ENCODE results near the gene HOXD13. TPM values are rescaled to one million over a fixed set of nuclear protein-coding genes. Genes with fewer than 3 reads are reported as not detected.

HOXD13 gene
- total RNA-seq, 4 donors from 2014 or later = 4.9 TPM; not detected in 3

DNA sequence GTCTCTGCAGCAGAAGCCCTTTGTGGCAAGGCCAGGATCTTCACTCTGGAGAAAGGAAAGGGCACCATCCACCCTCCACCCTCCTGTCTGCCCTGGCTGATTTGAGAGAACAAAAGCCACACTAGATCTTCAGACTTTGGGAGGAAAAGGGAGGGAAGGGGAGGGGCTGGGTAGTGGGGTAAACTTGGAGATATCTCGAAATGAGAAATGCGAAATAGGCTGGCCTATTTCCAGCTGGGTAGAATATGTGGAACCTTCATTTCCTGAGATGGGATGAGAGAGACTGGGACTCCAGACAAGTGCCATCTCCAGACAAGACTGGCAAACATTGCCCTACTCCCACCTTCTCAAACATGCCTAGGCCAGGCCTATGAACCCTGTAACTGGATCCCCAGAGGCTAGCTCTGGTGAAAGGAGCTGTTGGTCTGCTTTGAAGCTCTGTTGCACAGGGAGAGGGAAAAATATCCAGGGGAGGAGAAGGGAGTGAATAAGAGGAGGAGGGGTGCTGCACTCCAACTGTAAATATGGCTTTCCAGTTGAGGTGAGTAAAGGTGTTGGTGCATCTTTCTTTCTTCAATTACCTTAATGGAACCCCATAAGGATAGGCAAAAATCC lies 8.8 kb downstream of the HOXD13 start:
- Histone ChIP-seq H3K4me3 (no peak overlapping the region), H3K36me3 (no peaks in the 10 kb centered on the region), H3K27me3 (peaks cover 25 to 43% of the 10 kb centered on the region in 2 donors), H3K27ac (no peak overlapping the region), H3K4me1 (peaks cover 0 to 16% of the 10 kb centered on the region in 2 donors), H3K9me3 (no peaks in the 10 kb centered on the region)
- no peak for DNase-seq
- TF ChIP-seq, protein P1, sequence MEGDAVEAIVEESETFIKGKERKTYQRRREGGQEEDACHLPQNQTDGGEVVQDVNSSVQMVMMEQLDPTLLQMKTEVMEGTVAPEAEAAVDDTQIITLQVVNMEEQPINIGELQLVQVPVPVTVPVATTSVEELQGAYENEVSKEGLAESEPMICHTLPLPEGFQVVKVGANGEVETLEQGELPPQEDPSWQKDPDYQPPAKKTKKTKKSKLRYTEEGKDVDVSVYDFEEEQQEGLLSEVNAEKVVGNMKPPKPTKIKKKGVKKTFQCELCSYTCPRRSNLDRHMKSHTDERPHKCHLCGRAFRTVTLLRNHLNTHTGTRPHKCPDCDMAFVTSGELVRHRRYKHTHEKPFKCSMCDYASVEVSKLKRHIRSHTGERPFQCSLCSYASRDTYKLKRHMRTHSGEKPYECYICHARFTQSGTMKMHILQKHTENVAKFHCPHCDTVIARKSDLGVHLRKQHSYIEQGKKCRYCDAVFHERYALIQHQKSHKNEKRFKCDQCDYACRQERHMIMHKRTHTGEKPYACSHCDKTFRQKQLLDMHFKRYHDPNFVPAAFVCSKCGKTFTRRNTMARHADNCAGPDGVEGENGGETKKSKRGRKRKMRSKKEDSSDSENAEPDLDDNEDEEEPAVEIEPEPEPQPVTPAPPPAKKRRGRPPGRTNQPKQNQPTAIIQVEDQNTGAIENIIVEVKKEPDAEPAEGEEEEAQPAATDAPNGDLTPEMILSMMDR (IDR thresholded peaks at IDR 0.05) = no peak
- no peak for TF ChIP-seq POLR2A (IDR thresholded peaks at IDR 0.05)
- intact Hi-C loops (cut with DNase I; ENCODE audit: low total_unique reads) = no loop called here

DNA sequence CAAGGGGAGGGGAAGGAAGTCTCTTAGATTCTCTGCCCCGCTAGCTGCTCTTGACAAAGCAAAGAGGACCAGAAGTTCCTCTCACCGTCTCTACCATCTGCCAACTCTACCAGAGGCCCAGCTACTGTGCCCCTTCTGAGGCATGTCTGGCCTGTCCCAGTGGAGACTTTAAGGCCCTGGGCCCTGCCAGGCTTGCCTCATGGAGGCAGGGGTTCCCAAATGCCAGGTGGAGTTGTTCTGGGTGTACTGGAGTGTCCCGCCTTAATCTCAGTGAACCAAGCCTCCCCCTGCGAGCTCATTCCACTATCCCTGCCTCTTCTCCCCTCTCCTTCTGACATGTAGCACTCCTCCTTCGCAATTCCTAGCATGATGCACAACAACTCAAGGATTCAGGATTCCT lies 9.3 kb downstream of the HOXD13 start:
- intact Hi-C loops (cut with DNase I; ENCODE audit: low total_unique reads) = no loop called here
- peaks cover 0 to 21% of the 10 kb centered on the region in 2 donors for H3K4me1 ChIP-seq
- DNase-seq = no peak

DNA sequence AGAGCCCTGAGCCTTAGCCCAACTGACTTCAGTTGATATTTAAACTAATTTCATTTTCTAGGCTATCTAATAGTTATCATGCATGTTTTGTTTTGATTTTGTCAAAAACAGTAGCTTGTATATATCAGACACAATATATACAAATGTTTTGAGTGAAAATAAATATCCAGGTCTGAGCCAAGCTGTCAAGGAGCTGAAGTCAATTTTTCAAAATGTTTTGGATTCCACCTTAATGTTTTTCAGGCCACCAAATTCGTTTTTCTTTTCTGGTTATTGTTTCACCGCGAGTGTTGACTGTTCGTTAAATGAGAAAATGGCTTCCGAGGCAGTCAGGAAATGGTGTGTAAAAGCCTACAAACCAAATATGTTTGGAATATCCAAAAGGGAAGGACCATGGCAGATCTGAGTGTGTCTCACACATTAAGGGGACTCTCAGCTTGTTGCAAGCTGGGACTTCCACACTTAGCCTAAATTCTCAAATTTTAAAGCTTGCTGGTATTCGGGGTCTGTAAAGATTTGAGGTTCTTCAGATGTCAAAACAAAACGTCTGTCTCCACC lies 9.9 kb downstream of the HOXD13 start:
- no peak overlapping the region for H3K4me3 ChIP-seq
- DNase-seq = no peak
- H3K27me3 ChIP-seq = peaks cover 18 to 33% of the 10 kb centered on the region in 2 donors
- intact Hi-C loops (cut with DNase I; ENCODE audit: low total_unique reads) = no loop called here
- TF ChIP-seq, protein P1 (IDR thresholded peaks at IDR 0.05) = no peak
- no peak for TF ChIP-seq POLR2A (IDR thresholded peaks at IDR 0.05)
- no peak overlapping the region for H3K27ac ChIP-seq
- no peaks in the 10 kb centered on the region for H3K9me3 ChIP-seq
- H3K36me3 ChIP-seq = no peaks in the 10 kb centered on the region
- peaks cover 0 to 21% of the 10 kb centered on the region in 2 donors for H3K4me1 ChIP-seq

More for the DNA sequence above, 9.3 kb downstream of the HOXD13 start:
- no peaks in the 10 kb centered on the region for H3K9me3 ChIP-seq
- no peaks in the 10 kb centered on the region for H3K36me3 ChIP-seq
- no peak overlapping the region for H3K27ac ChIP-seq
- H3K4me3 ChIP-seq = no peak overlapping the region
- no peak for TF ChIP-seq POLR2A (IDR thresholded peaks at IDR 0.05)
- TF ChIP-seq, protein P1 (IDR thresholded peaks at IDR 0.05) = no peak
- peaks cover 20 to 38% of the 10 kb centered on the region in 2 donors for H3K27me3 ChIP-seq

DNA sequence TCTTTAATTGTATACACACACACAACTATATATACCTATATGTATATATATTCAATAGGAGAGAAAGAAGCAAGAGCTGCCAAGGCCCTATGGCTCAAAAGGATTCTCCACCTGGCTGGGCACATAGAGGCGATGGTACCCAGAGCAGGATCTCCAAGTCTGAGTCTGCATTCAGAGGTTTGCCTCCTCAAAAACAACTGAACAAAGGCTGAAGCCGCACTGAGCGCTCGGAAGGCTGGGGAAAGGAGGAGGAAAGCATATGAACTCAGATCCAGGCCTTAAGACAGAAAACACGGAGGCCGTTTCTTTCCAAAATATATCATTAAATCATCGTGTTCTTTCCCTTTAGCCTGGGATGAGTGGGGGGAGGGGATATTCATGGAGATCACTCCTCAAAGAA lies 10.7 kb downstream of the HOXD13 start:
- TF ChIP-seq, protein P1 (IDR thresholded peaks at IDR 0.05) = no peak
- TF ChIP-seq POLR2A (IDR thresholded peaks at IDR 0.05) = no peak
- H3K36me3 ChIP-seq = no peaks in the 10 kb centered on the region
- H3K9me3 ChIP-seq = no peaks in the 10 kb centered on the region
- no peak for DNase-seq
- H3K27me3 ChIP-seq = peaks cover 13 to 25% of the 10 kb centered on the region in 2 donors
- H3K4me3 ChIP-seq = no peak overlapping the region
- intact Hi-C loops (cut with DNase I; ENCODE audit: low total_unique reads) = no loop called here
- H3K4me1 ChIP-seq = peaks cover 0 to 15% of the 10 kb centered on the region in 2 donors
- peak overlapping the region; percentile 98 to 99 for H3K27ac ChIP-seq

DNA sequence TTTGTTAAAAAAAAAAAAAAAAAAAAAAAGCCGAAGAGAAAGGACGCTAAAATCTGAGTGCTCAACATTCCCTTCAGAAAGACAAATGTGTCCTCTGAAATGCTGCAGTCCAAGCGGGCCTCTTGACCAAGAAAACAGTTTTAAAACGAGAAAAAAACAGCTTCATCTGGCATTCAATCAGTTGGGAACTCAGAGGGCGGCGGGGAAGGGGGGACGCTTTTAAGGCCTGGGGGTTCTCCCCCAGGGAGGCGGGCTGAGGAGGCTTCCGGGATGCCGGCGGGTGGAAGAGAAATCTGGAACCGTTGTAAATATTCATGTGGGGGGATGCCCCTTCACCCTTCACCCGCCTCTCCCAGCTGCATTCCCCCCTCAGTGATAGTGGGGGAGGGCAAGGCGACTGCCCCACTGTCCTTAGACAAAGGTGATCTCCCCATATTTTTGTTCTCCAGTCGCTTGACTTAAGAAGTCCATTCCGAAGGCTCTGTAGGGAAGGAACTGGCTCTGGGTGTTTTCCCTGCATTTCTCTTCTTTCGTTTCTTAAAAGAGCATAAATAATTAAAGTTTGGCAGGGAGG lies 11.3 kb downstream of the HOXD13 start:
- peak overlapping the region; percentile 98 to 99 for H3K27ac ChIP-seq
- H3K9me3 ChIP-seq = no peaks in the 10 kb centered on the region
- peak in 1 of 2 donors; percentile 41 for DNase-seq
- H3K4me3 ChIP-seq = peak overlapping the region; percentile 12 to 32
- peaks cover 0 to 15% of the 10 kb centered on the region in 2 donors for H3K4me1 ChIP-seq
- H3K36me3 ChIP-seq = no peaks in the 10 kb centered on the region
- TF ChIP-seq, protein P1 (IDR thresholded peaks at IDR 0.05) = no peak
- peaks cover 7 to 18% of the 10 kb centered on the region in 2 donors for H3K27me3 ChIP-seq
- intact Hi-C loops (cut with DNase I; ENCODE audit: low total_unique reads) = no loop called here

All from uterus (tissue), 4 donors.